NCI-H1105 treated with DMSO at 0.1 percent for 48 hours (cell line): Measurements from ENCODE around the gene PLEKHG2.

Source experiments
- DNase-seq: peaks from one replicate; lab custom pipeline; 2025; lab: John Stamatoyannopoulos, UW

PLEKHG2 gene

DNA sequence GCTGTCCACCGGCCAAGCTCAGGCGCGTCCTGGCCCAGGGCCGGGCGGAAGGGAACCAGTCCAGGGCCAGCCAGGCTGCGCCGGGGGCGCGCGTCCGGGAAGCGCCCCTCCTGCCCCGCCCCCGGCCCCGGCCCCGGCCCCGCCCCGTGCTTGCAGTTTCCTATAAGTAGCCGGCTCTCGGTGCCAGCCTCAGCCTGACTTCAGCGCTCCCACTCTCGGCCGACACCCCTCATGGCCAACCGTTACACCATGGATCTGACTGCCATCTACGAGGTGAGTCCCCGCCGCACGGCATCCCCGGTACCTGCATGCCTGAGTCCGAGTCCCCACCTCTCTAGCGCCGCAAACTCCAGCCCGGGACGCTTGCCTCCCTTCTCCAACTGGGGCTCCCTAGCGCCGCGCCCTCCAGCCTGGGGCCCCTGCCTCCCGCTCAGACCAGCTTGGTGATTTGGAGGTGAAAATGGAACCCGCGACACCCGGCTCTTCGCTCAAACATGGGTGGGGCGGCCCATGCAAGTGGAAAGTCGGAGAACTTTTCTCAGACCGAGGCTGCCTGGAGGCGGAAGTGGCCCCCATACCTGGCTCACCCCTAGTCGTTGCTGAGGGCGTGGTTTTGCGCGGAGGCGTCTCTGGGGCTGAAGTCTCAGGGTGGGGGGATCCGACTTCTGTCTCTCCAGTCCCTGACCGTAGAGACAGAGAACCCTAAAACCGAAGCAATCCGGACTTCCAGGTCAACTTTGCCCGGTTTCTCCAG is 5.6 kb upstream of the PLEKHG2 start, which contains the start of gene ZFP36:
Gene ZFP36 (plus strand): TSS at position 192 of the 754 bp plus-strand sequence. CDS start 58 bp downstream, at position 250.
- DNase-seq = peak; percentile 64

DNA sequence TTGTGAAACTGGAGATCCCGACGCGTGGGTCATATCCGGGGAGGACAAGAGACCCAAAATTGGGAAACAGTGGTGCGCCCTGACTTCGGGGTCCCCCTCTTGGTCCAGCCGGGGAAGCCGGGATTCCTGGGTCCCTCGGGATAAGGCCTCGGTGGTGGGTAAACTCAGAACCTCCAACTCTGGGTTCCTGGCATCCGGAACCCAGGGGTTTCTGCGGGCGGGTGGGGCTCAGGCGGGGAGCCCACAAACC is 5.1 kb upstream of the PLEKHG2 start:
- DNase-seq = no peak

DNA sequence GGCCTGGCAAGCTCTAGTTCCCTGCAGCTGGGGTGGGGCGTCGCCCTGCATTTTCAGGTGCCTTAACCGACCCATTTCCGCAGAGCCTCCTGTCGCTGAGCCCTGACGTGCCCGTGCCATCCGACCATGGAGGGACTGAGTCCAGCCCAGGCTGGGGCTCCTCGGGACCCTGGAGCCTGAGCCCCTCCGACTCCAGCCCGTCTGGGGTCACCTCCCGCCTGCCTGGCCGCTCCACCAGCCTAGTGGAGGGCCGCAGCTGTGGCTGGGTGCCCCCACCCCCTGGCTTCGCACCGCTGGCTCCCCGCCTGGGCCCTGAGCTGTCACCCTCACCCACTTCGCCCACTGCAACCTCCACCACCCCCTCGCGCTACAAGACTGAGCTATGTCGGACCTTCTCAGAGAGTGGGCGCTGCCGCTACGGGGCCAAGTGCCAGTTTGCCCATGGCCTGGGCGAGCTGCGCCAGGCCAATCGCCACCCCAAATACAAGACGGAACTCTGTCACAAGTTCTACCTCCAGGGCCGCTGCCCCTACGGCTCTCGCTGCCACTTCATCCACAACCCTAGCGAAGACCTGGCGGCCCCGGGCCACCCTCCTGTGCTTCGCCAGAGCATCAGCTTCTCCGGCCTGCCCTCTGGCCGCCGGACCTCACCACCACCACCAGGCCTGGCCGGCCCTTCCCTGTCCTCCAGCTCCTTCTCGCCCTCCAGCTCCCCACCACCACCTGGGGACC is 4.6 kb upstream of the PLEKHG2 start:
- no peak for DNase-seq

GRCh38 chr19:39408392-39409207 is 3.9 kb upstream of the PLEKHG2 start:
- peak; percentile 46 for DNase-seq

GRCh38 chr19:39409208-39410016 is 3.1 kb upstream of the PLEKHG2 start:
- peak; percentile 96 for DNase-seq

GRCh38 chr19:39410017-39410830 is 2.2 kb upstream of the PLEKHG2 start:
- peak; percentile 29 for DNase-seq

DNA sequence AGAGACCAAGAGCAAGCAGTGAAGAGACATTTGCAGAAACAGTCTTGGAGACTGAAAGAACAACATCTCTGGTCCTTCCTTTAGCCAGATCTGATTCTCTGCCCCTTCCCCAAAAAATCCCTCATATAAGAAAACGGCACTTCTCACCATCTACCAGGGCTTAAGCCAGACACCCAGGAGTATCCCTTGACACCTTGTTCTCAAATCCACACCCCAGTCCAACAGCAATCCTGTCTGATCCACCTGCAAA is 1.7 kb upstream of the PLEKHG2 start:
- DNase-seq = no peak

- DNase-seq = no peak
Measured at GRCh38 chr19:39411081-39411831, 1.2 kb upstream of the PLEKHG2 start.

- peak; percentile 89 for DNase-seq
Measured at GRCh38 chr19:39411832-39412099, 703 bp upstream of the PLEKHG2 start.

- no peak for DNase-seq
Measured at GRCh38 chr19:39412867-39413271, 400 bp downstream of the PLEKHG2 start.

DNA sequence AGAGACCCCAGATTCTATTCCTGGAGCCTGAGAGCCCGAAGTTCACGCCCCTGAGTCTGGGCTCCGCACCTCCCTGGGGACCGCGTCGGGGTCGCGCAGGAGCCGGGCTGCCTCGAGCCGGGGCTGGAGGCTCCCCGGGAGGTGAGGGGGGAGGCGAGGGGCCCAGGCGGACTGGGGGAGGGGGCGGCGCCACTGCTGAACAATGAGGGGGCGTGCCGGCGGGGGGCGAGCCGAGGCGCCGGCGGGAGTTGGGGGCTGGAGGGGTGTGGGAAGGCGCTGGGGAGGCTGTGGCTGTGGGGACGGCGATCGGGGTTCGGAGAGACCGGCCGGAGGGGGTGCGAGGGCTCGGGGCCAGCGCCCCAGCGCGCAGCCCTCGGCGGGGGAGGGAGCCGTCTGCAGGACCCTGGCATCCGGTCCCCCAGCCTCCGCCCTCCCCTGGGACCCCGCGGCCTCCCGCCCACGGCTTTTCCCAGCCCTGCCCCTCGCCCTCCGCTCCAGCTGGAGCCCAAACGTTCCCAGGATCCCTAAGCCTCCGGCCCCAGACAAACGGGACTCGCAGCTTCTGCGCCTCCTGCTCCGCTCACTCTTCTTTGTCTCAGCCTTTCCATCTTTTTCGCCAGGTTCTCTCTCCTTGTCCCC is 922 bp downstream of the PLEKHG2 start:
- DNase-seq = peak; percentile 41

DNA sequence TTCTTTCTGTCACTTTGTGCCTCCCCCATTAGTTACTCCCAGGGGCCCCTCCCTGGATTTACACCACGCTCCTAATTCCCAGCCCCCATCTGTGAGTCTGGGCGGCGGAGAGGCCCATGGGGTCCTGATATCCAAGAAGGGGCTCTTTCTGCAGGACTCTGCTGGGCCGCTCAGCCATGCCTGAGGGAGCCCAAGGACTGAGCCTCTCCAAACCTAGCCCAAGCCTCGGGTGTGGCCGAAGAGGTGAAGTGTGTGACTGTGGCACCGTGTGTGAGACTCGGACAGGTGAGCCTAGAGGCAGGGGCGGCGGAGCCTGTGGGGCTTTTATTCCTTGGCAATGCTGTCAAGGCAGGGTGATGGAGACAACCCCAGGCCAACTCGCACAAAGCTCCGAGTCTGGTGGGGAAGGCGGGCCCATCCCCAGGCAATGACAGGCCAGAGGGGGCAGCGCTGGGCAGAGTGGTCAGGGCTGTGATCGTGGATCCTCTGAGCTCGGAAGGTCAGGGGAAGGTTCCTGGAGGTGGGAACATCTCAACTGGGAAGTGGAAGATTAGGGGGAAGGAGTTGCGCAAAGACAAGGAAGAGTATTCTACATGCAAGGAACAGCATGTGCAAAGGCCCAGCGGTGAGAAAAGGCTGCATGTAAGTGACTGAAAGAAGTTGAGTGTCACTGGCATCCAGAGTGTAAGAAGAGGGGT is 1.6 kb downstream of the PLEKHG2 start:
- DNase-seq = no peak

DNA sequence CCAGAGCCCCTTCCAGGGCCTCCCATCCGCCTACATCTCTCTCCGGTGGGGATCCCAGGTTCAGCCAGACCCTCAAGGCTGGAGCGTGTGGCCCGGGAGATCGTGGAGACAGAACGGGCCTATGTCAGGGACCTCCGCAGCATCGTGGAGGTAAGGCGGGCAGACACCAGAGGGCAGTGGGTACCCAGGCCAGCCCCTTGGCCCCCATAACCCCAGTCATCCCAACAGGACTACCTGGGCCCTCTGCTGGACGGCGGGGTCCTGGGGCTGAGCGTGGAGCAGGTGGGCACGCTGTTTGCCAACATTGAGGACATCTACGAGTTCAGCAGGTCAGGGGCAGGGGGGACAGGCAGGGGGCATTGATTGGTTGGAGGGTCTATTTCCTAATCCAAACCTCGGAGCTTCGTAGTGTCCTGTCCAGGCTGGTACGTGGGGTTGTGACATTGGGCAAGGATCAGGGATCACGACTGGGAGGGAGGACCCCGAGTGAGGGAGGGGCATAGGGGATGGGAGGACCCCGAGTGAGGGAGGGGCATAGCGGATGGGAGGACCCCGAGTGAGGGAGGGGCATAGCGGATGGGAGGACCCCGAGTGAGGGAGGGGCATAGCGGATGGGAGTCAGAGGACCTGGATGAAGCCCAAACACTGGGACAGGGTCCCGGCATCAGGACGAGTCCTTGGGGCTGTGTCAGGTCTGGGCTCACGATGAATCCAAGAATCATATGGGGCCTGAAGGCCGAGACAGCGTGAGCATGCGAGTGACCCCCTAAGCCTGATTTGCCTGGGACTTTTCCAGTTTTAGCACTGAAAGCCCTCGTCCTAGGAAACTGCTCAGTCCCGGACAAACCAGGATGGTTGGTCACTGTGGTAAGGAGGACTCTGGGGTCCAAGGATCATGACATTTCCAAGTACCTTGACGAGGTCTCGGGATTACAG is 2.9 kb downstream of the PLEKHG2 start:
- no peak for DNase-seq

- no peak for DNase-seq
Measured at GRCh38 chr19:39416152-39417120, 4.0 kb downstream of the PLEKHG2 start.

GRCh38 chr19:39417463-39418181 is 5.2 kb downstream of the PLEKHG2 start:
- no peak for DNase-seq

GRCh38 chr19:39419003-39419402 is 6.5 kb downstream of the PLEKHG2 start:
- no peak for DNase-seq

DNA sequence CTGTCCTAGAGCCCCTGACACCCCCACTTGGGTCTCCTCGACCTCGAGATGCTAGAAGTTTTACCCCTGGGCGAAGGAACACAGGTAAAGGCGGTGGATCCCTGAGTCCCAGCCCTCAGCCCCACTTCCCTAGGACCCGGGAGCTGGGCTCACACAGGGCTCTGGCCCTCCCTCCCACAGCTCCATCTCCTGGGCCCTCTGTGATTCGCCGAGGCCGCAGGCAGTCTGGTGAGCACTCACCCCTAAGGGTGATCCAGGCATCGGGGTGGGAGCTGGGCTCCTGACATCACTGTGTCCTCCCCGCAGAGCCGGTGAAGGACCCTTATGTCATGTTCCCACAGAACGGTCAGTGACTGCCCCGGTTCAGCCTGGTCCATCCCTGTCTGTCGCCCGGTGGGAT is 8.3 kb downstream of the PLEKHG2 start:
- no peak for DNase-seq
